Liver (tissue), 9 donors: ENCODE results near the gene NIBAN1. TPM values are rescaled to one million over a fixed set of nuclear protein-coding genes. Genes with fewer than 3 reads are reported as not detected.

Experiments used
- DNase-seq: peaks from one replicate; pipeline ENCODE4 v3.0.0-alpha.2; 2017; ENCODE audit warnings: low spot score
- H3K27ac ChIP-seq, 2 donors: one replicate each; pipeline ENCODE4 v1.7.0; 2013; ENCODE audit warnings: inconsistent platforms in 2 of 2, low read length in 2 of 2, control low read depth in 1 of 2, low read depth in 1 of 2, mild to moderate bottlenecking in 1 of 2
- H3K27me3 ChIP-seq, 4 donors: one replicate each; pipeline versions ENCODE4 v1.6.1 to v1.7.0; 2013; ENCODE audit warnings: low read length in 3 of 4, inconsistent platforms in 1 of 4, mild to moderate bottlenecking in 1 of 4, moderate library complexity in 1 of 4; ENCODE audit not compliant: control insufficient read depth in 4 of 4, insufficient read depth in 4 of 4
- H3K36me3 ChIP-seq, 4 donors: one replicate each; pipeline versions ENCODE4 v1.6.1 to v1.7.0; 2013; ENCODE audit warnings: low read length in 3 of 4, mild to moderate bottlenecking in 3 of 4, low read depth in 1 of 4, moderate library complexity in 1 of 4; ENCODE audit not compliant: control insufficient read depth in 4 of 4, insufficient read depth in 3 of 4
- H3K4me1 ChIP-seq, 4 donors: one replicate each; pipeline versions ENCODE4 v1.6.1 to v1.7.0; 2013; ENCODE audit warnings: low read length in 3 of 4, mild to moderate bottlenecking in 3 of 4, moderate library complexity in 1 of 4; ENCODE audit not compliant: control insufficient read depth in 4 of 4, insufficient read depth in 4 of 4
- H3K4me3 ChIP-seq, 3 donors: one replicate each; pipeline versions ENCODE4 v1.6.1 to v1.7.0; 2013; ENCODE audit warnings: low read length in 3 of 3, control low read depth in 1 of 3, low read depth in 1 of 3, mild to moderate bottlenecking in 1 of 3
- H3K9ac ChIP-seq, 2 donors: one replicate each; pipeline ENCODE4 v1.7.0; 2013; ENCODE audit warnings: low read length in 2 of 2, mild to moderate bottlenecking in 2 of 2, moderate library complexity in 2 of 2, control low read depth in 1 of 2, low read depth in 1 of 2
- H3K9me3 ChIP-seq, 4 donors: one replicate each; pipeline versions ENCODE4 v1.6.1 to v1.7.0; 2013; ENCODE audit warnings: low read length in 3 of 4; ENCODE audit not compliant: control insufficient read depth in 4 of 4
- EGR1 ChIP-seq, 2 donors: IDR thresholded peaks; 2 replicates each; pipeline ENCODE4 v1.6.1; 2016 to 2018; ENCODE audit warnings: antibody characterized with exemption in 2 of 2, low read depth in 2 of 2
- FOXA1 ChIP-seq: IDR thresholded peaks from 2 replicates; pipeline ENCODE4 v1.6.1; 2016; ENCODE audit warnings: antibody characterized with exemption
- FOXA2 ChIP-seq: IDR thresholded peaks from 2 replicates; pipeline ENCODE4 v1.6.1; 2016; ENCODE audit warnings: antibody characterized with exemption
- GABPA ChIP-seq, 2 donors: IDR thresholded peaks in 1 of 2; conservative IDR thresholded peaks in 1 of 2; 2 replicates each; pipeline ENCODE4 v1.6.1; 2016; ENCODE audit warnings: antibody characterized with exemption in 2 of 2, mild to moderate bottlenecking in 1 of 2, moderate library complexity in 1 of 2
- HNF4A ChIP-seq, 2 donors: conservative IDR thresholded peaks; 2 replicates each; pipeline ENCODE4 v1.6.1; 2016; ENCODE audit warnings: antibody characterized with exemption in 2 of 2, mild to moderate bottlenecking in 2 of 2
- HNF4G ChIP-seq: IDR thresholded peaks from 2 replicates; pipeline ENCODE4 v1.6.1; 2016; ENCODE audit warnings: antibody characterized with exemption
- JUND ChIP-seq, 2 donors: IDR thresholded peaks; 2 replicates each; pipeline ENCODE4 v1.6.1; 2016; ENCODE audit warnings: antibody characterized with exemption in 2 of 2
- NR2F2 ChIP-seq: IDR thresholded peaks from 2 replicates; pipeline ENCODE4 v1.6.1; 2016; ENCODE audit warnings: antibody characterized with exemption
- RAD21 ChIP-seq, 2 donors: IDR thresholded peaks; 2 replicates each; pipeline ENCODE4 v1.6.1; 2016; ENCODE audit warnings: antibody characterized with exemption in 2 of 2, mild to moderate bottlenecking in 2 of 2
- RXRA ChIP-seq, 2 donors: IDR thresholded peaks; 2 replicates each; pipeline ENCODE4 v1.6.1; 2017 to 2018; ENCODE audit warnings: antibody characterized with exemption in 2 of 2, mild to moderate bottlenecking in 1 of 2
- SP1 ChIP-seq: IDR thresholded peaks from 2 replicates; pipeline ENCODE4 v1.6.1; 2018; ENCODE audit warnings: antibody characterized with exemption, mild to moderate bottlenecking
- TAF1 ChIP-seq: conservative IDR thresholded peaks from 2 replicates; pipeline ENCODE4 v1.6.1; 2016; ENCODE audit warnings: antibody characterized with exemption, mild to moderate bottlenecking
- YY1 ChIP-seq: IDR thresholded peaks from 2 replicates; pipeline ENCODE4 v1.6.1; 2016; ENCODE audit warnings: antibody characterized with exemption, mild to moderate bottlenecking
- whole genome bisulfite sequencing: extraction: QIAGEN DNeasy Blood & Tissue Kit; methylation state at CpG from one replicate; pipeline ENCODE4 v1.1.7; 2013; 5-methylcytosine and 5-hydroxymethylcytosine counted together
- polyA plus RNA-seq, 2 donors: library from polyadenylated mRNA; stranded (reverse) in 1 of 2; unstranded in 1 of 2; fragments of 200-250 nt in 1 of 2; fragments of >200 nt in 1 of 2; fragmentation: Nextera tagmentation in 1 of 2; extraction: Ambion mirVana in 1 of 2; gene quantifications; one replicate each; pipeline versions ENCODE4 v1.2.1 to v1.2.3, GENCODE V29; 2013 to 2015
- total RNA-seq, 2 donors: library from RNA; depleted of rRNA; stranded (reverse); fragments of >200 nt; gene quantifications; one replicate each; pipeline ENCODE4 v1.2.3, GENCODE V29; 2014
- TF ChIP-seq, protein P1 (sequence below): IDR thresholded peaks from 2 replicates; pipeline ENCODE4 v1.6.1; 2016; ENCODE audit warnings: antibody characterized with exemption, mild to moderate bottlenecking
- TF ChIP-seq, protein P2 (sequence below): IDR thresholded peaks from 2 replicates; pipeline ENCODE4 v1.6.1; 2016; ENCODE audit warnings: antibody characterized with exemption
- TF ChIP-seq, protein P3 (sequence below): fragments of 150-350 bp; IDR thresholded peaks from 2 replicates; pipeline ENCODE4 v1.5.1; 2017; ENCODE audit warnings: improper control_type of control experiment, low read depth, low read length; ENCODE audit not compliant: missing input control
- TF ChIP-seq, protein P4 (sequence below): IDR thresholded peaks from 2 replicates; pipeline ENCODE4 v1.6.1; 2016; ENCODE audit warnings: antibody characterized with exemption
- TF ChIP-seq, protein P5 (sequence below): IDR thresholded peaks from 2 replicates; pipeline ENCODE4 v1.6.1; 2016; ENCODE audit warnings: antibody characterized with exemption
- donor health status: healthy.
- donor health status: healthy.
- donor health status: healthy.
- donor health status: healthy.
- donor health status: healthy.

The NIBAN1 gene
- total and polyA plus RNA-seq, 4 donors = 0.50 to 5.5 (median 2.8) TPM

DNA sequence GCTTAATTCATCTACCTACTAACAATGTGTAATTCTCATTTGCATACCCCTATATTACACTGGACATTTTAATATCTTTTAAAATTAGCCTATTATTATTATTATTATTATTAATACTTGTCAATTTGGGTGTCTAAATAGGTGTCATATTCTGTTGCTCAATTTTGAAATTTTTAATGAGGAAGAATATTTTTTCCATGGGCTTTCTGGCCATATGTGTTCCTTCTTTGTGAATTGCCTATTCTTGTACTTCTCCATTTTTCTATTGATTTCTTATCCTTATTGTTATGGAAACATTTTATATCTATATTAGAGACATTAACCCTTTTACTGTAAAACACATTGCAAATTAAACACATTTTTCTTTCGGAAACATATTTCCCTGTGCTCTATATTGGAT, 6.4 kb upstream of the NIBAN1 start (continued):
- TF ChIP-seq, protein P1, sequence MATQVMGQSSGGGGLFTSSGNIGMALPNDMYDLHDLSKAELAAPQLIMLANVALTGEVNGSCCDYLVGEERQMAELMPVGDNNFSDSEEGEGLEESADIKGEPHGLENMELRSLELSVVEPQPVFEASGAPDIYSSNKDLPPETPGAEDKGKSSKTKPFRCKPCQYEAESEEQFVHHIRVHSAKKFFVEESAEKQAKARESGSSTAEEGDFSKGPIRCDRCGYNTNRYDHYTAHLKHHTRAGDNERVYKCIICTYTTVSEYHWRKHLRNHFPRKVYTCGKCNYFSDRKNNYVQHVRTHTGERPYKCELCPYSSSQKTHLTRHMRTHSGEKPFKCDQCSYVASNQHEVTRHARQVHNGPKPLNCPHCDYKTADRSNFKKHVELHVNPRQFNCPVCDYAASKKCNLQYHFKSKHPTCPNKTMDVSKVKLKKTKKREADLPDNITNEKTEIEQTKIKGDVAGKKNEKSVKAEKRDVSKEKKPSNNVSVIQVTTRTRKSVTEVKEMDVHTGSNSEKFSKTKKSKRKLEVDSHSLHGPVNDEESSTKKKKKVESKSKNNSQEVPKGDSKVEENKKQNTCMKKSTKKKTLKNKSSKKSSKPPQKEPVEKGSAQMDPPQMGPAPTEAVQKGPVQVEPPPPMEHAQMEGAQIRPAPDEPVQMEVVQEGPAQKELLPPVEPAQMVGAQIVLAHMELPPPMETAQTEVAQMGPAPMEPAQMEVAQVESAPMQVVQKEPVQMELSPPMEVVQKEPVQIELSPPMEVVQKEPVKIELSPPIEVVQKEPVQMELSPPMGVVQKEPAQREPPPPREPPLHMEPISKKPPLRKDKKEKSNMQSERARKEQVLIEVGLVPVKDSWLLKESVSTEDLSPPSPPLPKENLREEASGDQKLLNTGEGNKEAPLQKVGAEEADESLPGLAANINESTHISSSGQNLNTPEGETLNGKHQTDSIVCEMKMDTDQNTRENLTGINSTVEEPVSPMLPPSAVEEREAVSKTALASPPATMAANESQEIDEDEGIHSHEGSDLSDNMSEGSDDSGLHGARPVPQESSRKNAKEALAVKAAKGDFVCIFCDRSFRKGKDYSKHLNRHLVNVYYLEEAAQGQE = no peak

DNA sequence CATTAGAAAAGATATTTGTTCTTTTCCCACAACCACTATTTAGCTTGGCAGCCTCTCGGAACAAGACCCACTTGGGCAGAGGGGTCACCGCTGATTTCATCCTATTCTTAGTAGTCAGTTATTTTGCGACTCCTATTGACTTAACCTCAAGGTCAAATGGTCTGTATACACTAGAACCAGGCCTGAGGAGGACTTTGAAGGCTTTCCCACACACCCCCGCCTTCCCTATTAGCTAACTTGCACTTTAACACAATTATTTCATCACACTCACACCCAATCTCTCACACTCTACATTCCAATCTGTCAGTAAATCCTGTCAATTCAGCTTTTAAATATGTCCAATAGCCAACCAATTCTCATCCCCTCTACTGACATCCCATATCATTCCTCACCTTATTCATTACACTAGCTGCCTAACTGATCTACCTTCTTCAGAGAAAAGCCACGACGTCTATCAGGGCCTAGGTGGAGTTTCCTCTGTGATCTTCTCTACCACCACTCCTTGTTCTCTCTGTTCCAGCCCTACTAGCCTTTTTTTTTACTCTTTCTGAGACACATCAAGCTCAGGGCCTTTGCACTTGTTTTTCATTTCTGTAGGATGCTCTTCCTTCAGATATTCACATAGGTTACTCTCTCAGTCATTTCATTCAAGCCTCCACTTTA, 1.0 kb upstream of the NIBAN1 start:
- peaks cover 0 to 2% (median 0%) of the 10 kb centered on the region in 4 donors for H3K27me3 ChIP-seq
- WGBS = 50% methylated on average over 6 of the region's 6 CpGs
- no peaks in the 10 kb centered on the region for H3K9me3 ChIP-seq
- no peaks in the 10 kb centered on the region for H3K36me3 ChIP-seq
- H3K9ac ChIP-seq = no peak overlapping the region
- H3K27ac ChIP-seq = no peak overlapping the region
- peaks cover 11 to 23% (median 19%) of the 10 kb centered on the region in 4 donors for H3K4me1 ChIP-seq
- TF ChIP-seq YY1 (no peak), EGR1 (IDR thresholded peaks at IDR 0.05; ENCODE audit: low read depth in 2 of 2) (peak in 1 of 2 donors; percentile 67), SP1 (peak; percentile 32), HNF4A (conservative IDR thresholded peaks at IDR 0.05) (peak; percentile 48 to 56), TAF1 (no peak), RXRA (IDR thresholded peaks at IDR 0.05) (peak; percentile 33 to 39), FOXA1 (no peak), FOXA2 (peak; percentile 31), GABPA (IDR thresholded peaks at IDR 0.05 in 1 of 2, conservative IDR thresholded peaks at IDR 0.05 in 1 of 2) (no peak), HNF4G (no peak), JUND (IDR thresholded peaks at IDR 0.05) (no peak), RAD21 (IDR thresholded peaks at IDR 0.05) (no peak), NR2F2 (peak; percentile 73)
- TF ChIP-seq, protein P2, sequence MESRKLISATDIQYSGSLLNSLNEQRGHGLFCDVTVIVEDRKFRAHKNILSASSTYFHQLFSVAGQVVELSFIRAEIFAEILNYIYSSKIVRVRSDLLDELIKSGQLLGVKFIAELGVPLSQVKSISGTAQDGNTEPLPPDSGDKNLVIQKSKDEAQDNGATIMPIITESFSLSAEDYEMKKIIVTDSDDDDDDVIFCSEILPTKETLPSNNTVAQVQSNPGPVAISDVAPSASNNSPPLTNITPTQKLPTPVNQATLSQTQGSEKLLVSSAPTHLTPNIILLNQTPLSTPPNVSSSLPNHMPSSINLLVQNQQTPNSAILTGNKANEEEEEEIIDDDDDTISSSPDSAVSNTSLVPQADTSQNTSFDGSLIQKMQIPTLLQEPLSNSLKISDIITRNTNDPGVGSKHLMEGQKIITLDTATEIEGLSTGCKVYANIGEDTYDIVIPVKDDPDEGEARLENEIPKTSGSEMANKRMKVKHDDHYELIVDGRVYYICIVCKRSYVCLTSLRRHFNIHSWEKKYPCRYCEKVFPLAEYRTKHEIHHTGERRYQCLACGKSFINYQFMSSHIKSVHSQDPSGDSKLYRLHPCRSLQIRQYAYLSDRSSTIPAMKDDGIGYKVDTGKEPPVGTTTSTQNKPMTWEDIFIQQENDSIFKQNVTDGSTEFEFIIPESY = no peak
- TF ChIP-seq, protein P3, sequence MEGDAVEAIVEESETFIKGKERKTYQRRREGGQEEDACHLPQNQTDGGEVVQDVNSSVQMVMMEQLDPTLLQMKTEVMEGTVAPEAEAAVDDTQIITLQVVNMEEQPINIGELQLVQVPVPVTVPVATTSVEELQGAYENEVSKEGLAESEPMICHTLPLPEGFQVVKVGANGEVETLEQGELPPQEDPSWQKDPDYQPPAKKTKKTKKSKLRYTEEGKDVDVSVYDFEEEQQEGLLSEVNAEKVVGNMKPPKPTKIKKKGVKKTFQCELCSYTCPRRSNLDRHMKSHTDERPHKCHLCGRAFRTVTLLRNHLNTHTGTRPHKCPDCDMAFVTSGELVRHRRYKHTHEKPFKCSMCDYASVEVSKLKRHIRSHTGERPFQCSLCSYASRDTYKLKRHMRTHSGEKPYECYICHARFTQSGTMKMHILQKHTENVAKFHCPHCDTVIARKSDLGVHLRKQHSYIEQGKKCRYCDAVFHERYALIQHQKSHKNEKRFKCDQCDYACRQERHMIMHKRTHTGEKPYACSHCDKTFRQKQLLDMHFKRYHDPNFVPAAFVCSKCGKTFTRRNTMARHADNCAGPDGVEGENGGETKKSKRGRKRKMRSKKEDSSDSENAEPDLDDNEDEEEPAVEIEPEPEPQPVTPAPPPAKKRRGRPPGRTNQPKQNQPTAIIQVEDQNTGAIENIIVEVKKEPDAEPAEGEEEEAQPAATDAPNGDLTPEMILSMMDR = no peak
- TF ChIP-seq, protein P4, sequence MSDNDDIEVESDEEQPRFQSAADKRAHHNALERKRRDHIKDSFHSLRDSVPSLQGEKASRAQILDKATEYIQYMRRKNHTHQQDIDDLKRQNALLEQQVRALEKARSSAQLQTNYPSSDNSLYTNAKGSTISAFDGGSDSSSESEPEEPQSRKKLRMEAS = no peak
- TF ChIP-seq, protein P1 = no peak
- TF ChIP-seq, protein P5, sequence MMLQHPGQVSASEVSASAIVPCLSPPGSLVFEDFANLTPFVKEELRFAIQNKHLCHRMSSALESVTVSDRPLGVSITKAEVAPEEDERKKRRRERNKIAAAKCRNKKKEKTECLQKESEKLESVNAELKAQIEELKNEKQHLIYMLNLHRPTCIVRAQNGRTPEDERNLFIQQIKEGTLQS = no peak
- H3K4me3 ChIP-seq = no peak overlapping the region
- DNase-seq = no peak
